NOMO-1 treated with DMSO at 0.1 percent for 48 hours (cell line): ENCODE measurements around the gene CYB5A.
A peak's percentile ranks its signal among the peaks of the same experiment; 100 is the strongest.

Experiments
- DNase-seq: peaks from one replicate; lab custom pipeline; 2025; ENCODE audit not compliant: unreplicated experiment; lab: John Stamatoyannopoulos, UW

Gene CYB5A

GRCh38 chr18:74249181-74249968, 42.4 kb downstream of the CYB5A start:
- DNase-seq, result peak; percentile 74

- DNase-seq, result no peak
Observed at GRCh38 chr18:74248595-74248994, 43.2 kb downstream of the CYB5A start.

- DNase-seq, result no peak
Observed at GRCh38 chr18:74248189-74248588, 43.6 kb downstream of the CYB5A start.

- no peak for DNase-seq
Observed at GRCh38 chr18:74244554-74244953, 47.2 kb downstream of the CYB5A start.

GRCh38 chr18:74243127-74243526, 48.6 kb downstream of the CYB5A start:
- no peak for DNase-seq

- peak; percentile 38 for DNase-seq
Observed at GRCh38 chr18:74242438-74243096, 49.2 kb downstream of the CYB5A start.

GRCh38 chr18:74241970-74242369, 49.8 kb downstream of the CYB5A start:
- DNase-seq, result no peak

GRCh38 chr18:74241426-74241825, 50.3 kb downstream of the CYB5A start:
- no peak for DNase-seq

- DNase-seq, result no peak
Observed at GRCh38 chr18:74239567-74239966, 52.2 kb downstream of the CYB5A start.

- peak; percentile 82 for DNase-seq
Observed at GRCh38 chr18:74234326-74235171, 57.2 kb downstream of the CYB5A start.

GRCh38 chr18:74233933-74234325, 57.8 kb downstream of the CYB5A start:
- DNase-seq, result no peak

GRCh38 chr18:74230922-74231714, 60.6 kb downstream of the CYB5A start:
- DNase-seq, result no peak

GRCh38 chr18:74229891-74230290, 61.9 kb downstream of the CYB5A start:
- DNase-seq, result no peak

GRCh38 chr18:74229005-74229404, 62.8 kb downstream of the CYB5A start:
- DNase-seq, result no peak

GRCh38 chr18:74228312-74228711, 63.5 kb downstream of the CYB5A start:
- no peak for DNase-seq

GRCh38 chr18:74226666-74227065, 65.1 kb downstream of the CYB5A start:
- no peak for DNase-seq

GRCh38 chr18:74226156-74226555, 65.6 kb downstream of the CYB5A start:
- no peak for DNase-seq

GRCh38 chr18:74225193-74225840, 66.4 kb downstream of the CYB5A start:
- no peak for DNase-seq

GRCh38 chr18:74222710-74223494, 68.9 kb downstream of the CYB5A start:
- DNase-seq, result no peak

- DNase-seq, result no peak
Observed at GRCh38 chr18:74221081-74221480, 70.7 kb downstream of the CYB5A start.
